ENCODE results near the gene HLA-A. TPM values are rescaled to one million over a fixed set of nuclear protein-coding genes. Genes with fewer than 3 reads are reported as not detected.
"Not testable (repeated sequence)": the region's sequence is repeated elsewhere in the genome, so short reads cannot be mapped to it uniquely, and the experiment has no call there.

The HLA-A gene
- total RNA-seq, 4 donors from 2014 or later = 354 to 771 (median 610) TPM

DNA sequence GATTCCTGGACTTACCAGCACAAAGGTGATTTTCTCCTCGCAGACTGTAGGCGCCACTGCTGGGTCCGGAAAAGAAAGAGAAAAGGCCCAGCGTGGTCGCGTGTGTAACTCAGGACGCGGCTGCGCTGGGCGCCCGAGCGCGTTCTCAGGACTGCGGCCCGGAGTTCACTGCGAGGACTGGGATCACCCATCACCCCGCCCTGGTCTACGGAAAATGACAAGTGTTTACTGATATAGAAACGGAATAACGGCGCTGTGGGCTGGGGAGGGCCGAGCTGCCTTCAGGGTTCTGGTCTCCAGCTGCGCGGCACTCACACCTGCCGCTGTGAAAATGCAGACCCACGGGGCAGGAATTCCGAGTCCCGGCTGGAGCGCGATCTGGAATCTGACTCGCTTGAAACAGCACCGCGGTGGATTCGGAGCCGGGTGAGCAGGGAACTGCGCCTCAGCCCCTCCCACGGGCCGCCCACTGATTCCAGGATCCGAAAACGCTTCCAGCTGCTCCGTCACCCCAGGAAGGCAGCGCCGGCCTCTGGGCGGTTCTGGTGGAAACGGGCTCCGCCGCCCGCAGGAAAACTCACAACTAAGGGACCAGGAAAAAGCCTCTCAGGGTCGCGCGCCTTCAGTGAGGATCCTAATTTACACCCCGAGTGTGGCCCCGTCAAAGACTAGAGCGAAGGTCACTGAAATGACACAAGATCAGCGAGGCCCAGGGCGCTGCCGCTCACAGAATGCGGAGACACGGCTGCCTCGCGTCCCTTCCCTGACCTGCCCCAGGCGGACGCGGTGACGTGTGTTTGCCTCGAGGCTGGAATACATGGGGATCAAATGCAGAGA, 34.5 kb downstream of the HLA-A start:
- peak; percentile 73 for DNase-seq (ENCODE audit: low spot score)
- TF ChIP-seq, protein P1, sequence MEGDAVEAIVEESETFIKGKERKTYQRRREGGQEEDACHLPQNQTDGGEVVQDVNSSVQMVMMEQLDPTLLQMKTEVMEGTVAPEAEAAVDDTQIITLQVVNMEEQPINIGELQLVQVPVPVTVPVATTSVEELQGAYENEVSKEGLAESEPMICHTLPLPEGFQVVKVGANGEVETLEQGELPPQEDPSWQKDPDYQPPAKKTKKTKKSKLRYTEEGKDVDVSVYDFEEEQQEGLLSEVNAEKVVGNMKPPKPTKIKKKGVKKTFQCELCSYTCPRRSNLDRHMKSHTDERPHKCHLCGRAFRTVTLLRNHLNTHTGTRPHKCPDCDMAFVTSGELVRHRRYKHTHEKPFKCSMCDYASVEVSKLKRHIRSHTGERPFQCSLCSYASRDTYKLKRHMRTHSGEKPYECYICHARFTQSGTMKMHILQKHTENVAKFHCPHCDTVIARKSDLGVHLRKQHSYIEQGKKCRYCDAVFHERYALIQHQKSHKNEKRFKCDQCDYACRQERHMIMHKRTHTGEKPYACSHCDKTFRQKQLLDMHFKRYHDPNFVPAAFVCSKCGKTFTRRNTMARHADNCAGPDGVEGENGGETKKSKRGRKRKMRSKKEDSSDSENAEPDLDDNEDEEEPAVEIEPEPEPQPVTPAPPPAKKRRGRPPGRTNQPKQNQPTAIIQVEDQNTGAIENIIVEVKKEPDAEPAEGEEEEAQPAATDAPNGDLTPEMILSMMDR (IDR thresholded peaks at IDR 0.05) = no peak
- ATAC-seq (ENCODE audit: low FRiP score) = peak; percentile 96

DNA sequence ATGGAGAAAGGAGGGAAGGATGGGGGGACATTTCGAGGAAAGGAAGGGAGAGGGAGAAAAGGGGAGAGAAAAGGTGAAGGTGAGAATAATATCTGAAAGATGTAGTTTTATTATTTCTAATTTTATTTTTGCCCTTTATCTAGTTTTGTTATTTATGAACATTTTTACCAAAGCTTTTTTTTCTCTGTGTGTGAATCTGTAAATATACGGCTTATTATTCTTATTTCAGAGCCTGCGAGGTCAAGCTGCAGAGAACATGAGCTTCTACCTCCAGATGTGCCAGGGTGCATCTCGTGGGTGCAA, 35.0 kb downstream of the HLA-A start:
- DNase-seq (ENCODE audit: low spot score) = no peak
- no peak for ATAC-seq (ENCODE audit: low FRiP score)
- TF ChIP-seq, protein P1 (IDR thresholded peaks at IDR 0.05) = no peak

DNA sequence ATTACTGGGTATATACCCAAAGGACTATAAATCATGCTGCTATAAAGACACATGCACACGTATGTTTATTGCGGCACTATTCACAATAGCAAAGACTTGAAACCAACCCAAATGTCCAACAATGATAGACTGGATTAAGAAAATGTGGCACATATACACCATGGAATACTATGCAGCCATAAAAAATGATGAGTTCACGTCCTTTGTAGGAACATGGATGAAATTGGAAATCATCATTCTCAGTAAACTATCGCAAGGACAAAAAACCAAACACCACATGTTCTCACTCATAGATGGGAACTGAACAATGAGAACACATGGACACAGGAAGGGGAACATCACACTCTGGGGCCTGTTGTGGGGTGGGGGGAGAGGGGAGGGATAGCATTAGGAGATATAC, 37.7 kb downstream of the HLA-A start:
- not testable (repeated sequence) for ATAC-seq (ENCODE audit: low FRiP score); DNase-seq (ENCODE audit: low spot score)

GRCh38 chr6:29980511-29980910, 38.2 kb downstream of the HLA-A start:
- TF ChIP-seq, protein P1 (IDR thresholded peaks at IDR 0.05) = no peak
- DNase-seq (ENCODE audit: low spot score) (no peak), ATAC-seq (ENCODE audit: low FRiP score) (no peak)

DNA sequence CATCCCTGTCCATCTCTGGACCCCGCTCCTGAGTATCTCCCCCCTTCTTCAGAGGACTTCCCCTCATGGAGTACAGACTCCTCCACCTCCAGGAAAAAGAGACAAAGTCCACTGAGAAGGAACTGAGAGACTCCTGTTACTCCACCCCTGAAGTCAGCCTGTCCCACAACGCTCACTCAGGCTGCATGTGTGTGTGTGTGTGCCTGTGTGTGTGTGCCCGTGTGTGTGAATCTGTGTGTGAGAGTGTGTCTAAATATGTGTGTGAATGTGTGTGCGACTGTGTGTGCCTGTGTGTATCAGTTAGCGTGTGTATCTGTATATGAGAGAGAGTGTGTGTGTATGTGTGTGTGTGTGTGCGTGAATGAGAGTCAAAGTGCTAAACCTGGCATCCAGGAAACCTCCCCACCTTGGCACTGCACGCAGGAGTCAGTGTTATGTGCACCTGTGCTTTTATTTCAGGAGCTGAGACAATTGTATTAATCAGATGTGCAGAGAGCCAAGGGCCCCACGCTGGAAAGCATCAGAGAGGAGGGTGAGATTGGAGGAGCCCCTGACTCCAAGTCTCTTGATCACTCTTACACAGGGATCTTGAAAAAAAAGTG, 39.0 kb downstream of the HLA-A start:
- no peak for DNase-seq (ENCODE audit: low spot score)
- TF ChIP-seq, protein P1 (IDR thresholded peaks at IDR 0.05) = no peak
- ATAC-seq (ENCODE audit: low FRiP score) = no peak

GRCh38 chr6:29982097-29982496, 39.8 kb downstream of the HLA-A start:
- ATAC-seq (ENCODE audit: low FRiP score) (no peak), DNase-seq (ENCODE audit: low spot score) (no peak)
- TF ChIP-seq, protein P1 (IDR thresholded peaks at IDR 0.05) = no peak

- no peak for DNase-seq (ENCODE audit: low spot score)
- no peak for ATAC-seq (ENCODE audit: low FRiP score)
- TF ChIP-seq, protein P1 (IDR thresholded peaks at IDR 0.05) = no peak
Observed at GRCh38 chr6:29984232-29984631, 41.9 kb downstream of the HLA-A start.
